Measurements from ENCODE around the gene ACTR5.
A peak's percentile ranks its signal among the peaks of the same experiment; 100 is the strongest.

Gene ACTR5

DNA sequence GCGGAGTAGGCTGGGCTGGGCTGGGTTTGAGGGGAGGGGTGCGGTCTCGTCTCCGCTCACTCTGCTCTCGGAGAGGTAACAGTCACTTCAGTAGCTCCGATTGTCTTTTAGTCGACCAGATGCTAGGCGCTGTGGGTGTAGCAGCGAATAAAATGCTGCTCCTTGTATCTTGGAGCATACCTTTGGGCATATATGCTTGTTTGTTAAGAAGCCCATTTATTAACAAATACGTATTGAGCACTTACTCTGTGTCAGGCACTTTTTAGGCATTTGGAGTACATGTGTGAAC, 545 bp downstream of the ACTR5 start:
- Histone ChIP-seq H3K79me2 (ENCODE audit: insufficient read depth, low read depth) (peaks cover 25% of the 10 kb centered on the region; the same call in 1 of the 2 replicates), H3K4me2 (peak overlapping the region; percentile 97), H3K27me3 (ENCODE audit: insufficient read depth, low read depth) (no peaks in the 10 kb centered on the region), H3K9ac (peak overlapping the region; percentile 65), H3K36me3 (ENCODE audit: insufficient read depth) (no peaks in the 10 kb centered on the region), H3K27ac (peak overlapping the region; percentile 33; the same call in 1 of the 2 replicates), H3K4me3 (IDR thresholded peaks at IDR 0.05; ENCODE audit: insufficient read depth, low read depth, low read length) (no peak overlapping the region), H4K20me1 (ENCODE audit: insufficient read depth) (no peaks in the 10 kb centered on the region), H3K4me1 (ENCODE audit: low read depth, poor library complexity, severe bottlenecking) (peaks cover 22% of the 10 kb centered on the region), H2AFZ (ENCODE audit: low read depth) (peak overlapping the region; percentile 99)
- no peak for TF ChIP-seq CTCF (conservative IDR thresholded peaks at IDR 0.05; ENCODE audit: low read depth, low read length)

DNA sequence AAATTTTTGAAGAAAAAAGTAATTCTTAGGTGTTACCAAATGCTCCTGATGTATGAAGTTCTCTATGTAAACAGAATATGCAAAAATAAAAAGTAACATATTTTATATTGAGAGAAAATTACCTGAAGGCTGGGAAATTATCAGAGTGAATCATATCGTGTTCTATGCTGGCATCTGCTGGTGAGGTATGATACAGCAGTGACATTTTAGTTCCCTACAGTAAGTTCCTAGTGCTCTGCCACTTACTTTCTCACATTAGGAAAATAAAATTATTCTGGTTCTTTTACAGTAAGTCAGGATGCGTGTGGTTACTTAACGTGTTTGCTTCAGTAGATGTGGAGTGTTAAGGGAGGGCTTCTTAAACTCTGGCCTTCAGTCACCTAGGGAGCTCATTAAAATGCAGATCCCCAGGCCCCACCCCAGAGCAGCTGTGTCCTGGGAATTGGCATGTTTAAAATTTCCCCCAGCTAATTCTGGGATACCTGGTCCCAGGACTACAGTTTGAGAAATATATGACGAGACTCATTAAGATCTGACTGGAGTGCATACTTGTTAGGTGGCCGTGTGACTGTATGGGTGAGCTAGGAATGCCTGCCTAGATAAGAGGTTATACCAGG, 3.2 kb downstream of the ACTR5 start:
- H3K9ac ChIP-seq: no peak overlapping the region
- H3K36me3 ChIP-seq (ENCODE audit: insufficient read depth): no peaks in the 10 kb centered on the region
- H3K4me2 ChIP-seq: no peak overlapping the region
- no peak overlapping the region for H2AFZ ChIP-seq (ENCODE audit: low read depth)
- no peak overlapping the region for H3K4me3 ChIP-seq (IDR thresholded peaks at IDR 0.05; ENCODE audit: insufficient read depth, low read depth, low read length)
- no peaks in the 10 kb centered on the region for H4K20me1 ChIP-seq (ENCODE audit: insufficient read depth)
- peaks cover 25% of the 10 kb centered on the region; the same call in 1 of the 2 replicates for H3K79me2 ChIP-seq (ENCODE audit: insufficient read depth, low read depth)
- peaks cover 49% of the 10 kb centered on the region for H3K4me1 ChIP-seq (ENCODE audit: low read depth, poor library complexity, severe bottlenecking)
- no peaks in the 10 kb centered on the region for H3K27me3 ChIP-seq (ENCODE audit: insufficient read depth, low read depth)
- TF ChIP-seq CTCF (conservative IDR thresholded peaks at IDR 0.05; ENCODE audit: low read depth, low read length): peak; percentile 71
- H3K27ac ChIP-seq: no peak overlapping the region

DNA sequence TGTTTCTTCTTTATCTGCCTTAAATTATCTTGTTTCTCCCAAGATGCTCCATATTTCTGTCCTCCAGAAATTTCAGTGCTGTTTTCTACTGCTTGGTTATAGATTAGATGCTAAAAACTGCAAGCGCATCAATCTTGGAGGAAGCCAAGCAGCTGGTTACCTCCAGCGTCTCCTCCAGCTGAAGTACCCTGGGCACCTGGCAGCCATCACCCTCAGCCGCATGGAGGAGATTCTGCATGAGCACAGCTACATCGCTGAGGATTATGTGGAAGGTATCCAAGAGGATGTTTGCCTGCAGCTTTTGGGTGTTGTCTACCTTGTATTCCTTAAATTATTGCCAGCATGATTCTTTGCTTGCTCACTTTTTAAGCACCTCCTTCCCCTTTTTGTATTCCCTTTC, 3.8 kb downstream of the ACTR5 start:
- Histone ChIP-seq H3K79me2 (ENCODE audit: insufficient read depth, low read depth) (peaks cover 25% of the 10 kb centered on the region; the same call in 1 of the 2 replicates), H3K4me1 (ENCODE audit: low read depth, poor library complexity, severe bottlenecking) (peaks cover 51% of the 10 kb centered on the region), H4K20me1 (ENCODE audit: insufficient read depth) (no peaks in the 10 kb centered on the region), H3K4me2 (no peak overlapping the region), H3K27me3 (ENCODE audit: insufficient read depth, low read depth) (no peaks in the 10 kb centered on the region), H3K36me3 (ENCODE audit: insufficient read depth) (no peaks in the 10 kb centered on the region), H3K4me3 (IDR thresholded peaks at IDR 0.05; ENCODE audit: insufficient read depth, low read depth, low read length) (no peak overlapping the region), H3K9ac (no peak overlapping the region), H2AFZ (ENCODE audit: low read depth) (no peak overlapping the region), H3K27ac (no peak overlapping the region)
- TF ChIP-seq CTCF (conservative IDR thresholded peaks at IDR 0.05; ENCODE audit: low read depth, low read length): no peak

GRCh38 chr20:38754924-38755323, 6.7 kb downstream of the ACTR5 start:
- Histone ChIP-seq H3K4me1 (ENCODE audit: low read depth, poor library complexity, severe bottlenecking) (peaks cover 38% of the 10 kb centered on the region), H3K27me3 (ENCODE audit: insufficient read depth, low read depth) (no peaks in the 10 kb centered on the region), H3K36me3 (ENCODE audit: insufficient read depth) (no peaks in the 10 kb centered on the region), H2AFZ (ENCODE audit: low read depth) (no peak overlapping the region), H3K4me2 (peak overlapping the region; percentile 55; the same call in 1 of the 2 replicates), H3K79me2 (ENCODE audit: insufficient read depth, low read depth) (peaks cover 13% of the 10 kb centered on the region; the same call in 1 of the 2 replicates), H3K27ac (peak overlapping the region; percentile 30; the same call in 1 of the 2 replicates), H3K4me3 (IDR thresholded peaks at IDR 0.05; ENCODE audit: insufficient read depth, low read depth, low read length) (no peak overlapping the region), H3K9ac (no peak overlapping the region), H4K20me1 (ENCODE audit: insufficient read depth) (no peaks in the 10 kb centered on the region)
- no peak for TF ChIP-seq CTCF (conservative IDR thresholded peaks at IDR 0.05; ENCODE audit: low read depth, low read length)

Data from KMS-11 (cell line).